Right forelimb (tissue), 1 donor: ENCODE results near the gene VPREB1.
"Not testable (repeated sequence)": the region's sequence is repeated elsewhere in the genome, so short reads cannot be mapped to it uniquely, and the experiment has no call there.

Experiments
- DNase-seq: peaks from one replicate; pipeline ENCODE4 v3.0.0-alpha.2; 2018

The VPREB1 gene

DNA sequence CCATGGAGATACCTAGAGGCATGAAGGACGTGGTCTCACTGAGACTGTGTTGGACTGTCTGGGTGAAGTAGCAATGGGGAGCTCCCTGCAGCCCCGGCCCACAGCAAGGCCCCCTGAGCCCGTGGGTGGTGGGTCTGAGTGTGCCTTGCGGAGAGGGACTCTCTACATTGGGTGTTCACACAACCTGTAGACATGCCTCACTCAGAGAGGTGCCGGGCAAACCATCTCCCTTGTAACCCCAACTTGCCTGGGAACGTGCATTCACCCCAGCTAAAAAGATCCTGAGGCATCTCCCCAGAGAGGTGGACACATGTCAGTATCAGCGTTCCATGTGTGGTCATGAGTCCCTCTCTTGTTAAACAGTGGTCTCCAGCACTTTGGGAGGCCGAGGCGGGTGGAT, 2.1 kb downstream of the VPREB1 start:
- DNase-seq: no peak

DNA sequence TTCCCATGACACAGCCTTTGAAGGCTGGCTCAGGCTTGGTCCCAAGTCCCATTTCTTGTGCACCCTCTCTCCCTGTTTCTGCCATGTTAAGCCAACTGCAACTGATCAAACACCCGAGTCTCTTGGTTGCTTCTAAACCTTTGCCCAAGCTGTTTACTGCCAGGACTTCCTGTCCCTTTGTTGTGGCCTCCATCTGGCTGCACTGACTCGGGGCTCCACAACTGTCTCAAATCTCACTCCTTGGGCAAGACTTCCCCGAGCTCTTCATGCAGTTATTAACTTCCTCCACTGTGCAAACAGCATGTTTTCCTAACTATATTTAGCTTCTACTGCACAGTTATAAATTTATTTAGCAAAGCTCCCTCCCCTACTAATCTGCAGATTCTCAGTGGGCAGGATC, 4.3 kb downstream of the VPREB1 start:
- no peak for DNase-seq

DNA sequence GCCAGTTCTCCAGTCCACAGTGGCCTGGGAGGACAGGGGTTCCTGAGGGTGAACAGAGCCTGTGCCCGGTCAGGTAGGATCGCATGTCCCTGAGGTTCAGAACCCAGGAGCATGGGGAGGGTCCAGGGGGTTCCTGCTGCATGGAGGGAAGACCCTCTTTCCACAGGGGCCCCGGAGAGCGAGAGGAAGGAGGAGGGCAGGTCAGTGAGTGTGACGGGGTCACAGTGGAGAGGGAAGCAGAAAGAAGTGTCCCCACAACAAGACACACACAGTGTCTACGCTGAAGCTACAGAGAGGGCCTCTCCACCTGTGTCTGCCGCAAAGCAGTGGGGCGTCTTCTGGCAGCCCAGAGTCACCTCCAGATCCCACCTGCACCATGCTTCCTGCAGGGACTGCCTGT, 6.1 kb downstream of the VPREB1 start:
- DNase-seq: not testable (repeated sequence)

DNA sequence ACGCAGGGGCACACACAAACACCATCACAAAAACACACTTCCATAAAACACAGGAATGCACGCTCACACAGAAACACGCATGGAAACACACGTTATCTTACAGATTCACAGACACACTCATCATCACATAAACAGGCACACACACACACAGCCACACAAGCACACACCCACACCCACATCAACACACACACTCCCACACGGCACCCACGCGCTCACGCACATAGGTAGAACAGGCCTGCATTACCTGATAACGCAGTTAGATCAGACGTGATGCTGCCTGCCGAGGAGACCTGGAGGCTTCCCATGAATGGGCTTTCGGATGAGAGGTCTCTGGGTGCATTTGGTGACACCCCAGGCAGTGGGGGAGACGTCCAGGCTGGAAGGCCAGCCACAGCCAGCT, 11.5 kb downstream of the VPREB1 start:
- DNase-seq: not testable (repeated sequence)

DNA sequence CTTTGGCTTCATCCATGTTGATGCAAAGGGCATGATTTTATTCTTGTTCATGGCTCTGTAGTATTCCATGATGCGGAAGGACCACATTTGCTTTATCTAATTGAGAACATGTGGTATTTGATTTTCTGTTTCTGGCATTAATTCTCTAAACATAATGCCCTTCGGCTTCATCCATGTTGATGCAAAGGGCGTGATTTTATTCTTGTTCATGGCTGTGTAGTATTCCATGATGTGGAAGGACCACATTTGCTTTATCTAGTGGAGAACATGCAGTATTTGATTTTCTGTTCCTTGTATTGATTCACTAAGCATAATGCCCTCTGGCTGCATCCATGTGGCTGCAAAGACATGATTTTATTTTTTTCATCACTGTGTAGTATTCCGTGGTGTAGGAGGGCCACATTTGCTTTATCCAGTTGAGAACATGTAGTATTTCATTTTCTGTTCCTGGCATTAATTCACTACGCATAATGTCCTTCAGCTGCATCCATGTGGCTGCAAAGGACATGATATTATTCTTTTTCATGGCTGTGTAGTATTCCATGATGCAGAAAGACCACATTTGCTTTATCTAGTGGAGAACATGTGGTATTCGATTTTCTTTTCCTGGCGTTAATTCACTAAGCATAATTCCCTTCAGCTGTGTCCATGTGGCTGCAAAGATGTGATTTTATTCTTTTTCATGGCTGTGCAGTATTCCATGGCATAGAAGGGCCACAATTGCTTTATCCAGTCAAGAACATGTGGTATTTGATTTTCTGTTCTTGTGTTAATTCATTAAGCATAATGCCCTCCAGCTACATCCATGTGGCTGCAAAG, 14.2 kb downstream of the VPREB1 start:
- not testable (repeated sequence) for DNase-seq

DNA sequence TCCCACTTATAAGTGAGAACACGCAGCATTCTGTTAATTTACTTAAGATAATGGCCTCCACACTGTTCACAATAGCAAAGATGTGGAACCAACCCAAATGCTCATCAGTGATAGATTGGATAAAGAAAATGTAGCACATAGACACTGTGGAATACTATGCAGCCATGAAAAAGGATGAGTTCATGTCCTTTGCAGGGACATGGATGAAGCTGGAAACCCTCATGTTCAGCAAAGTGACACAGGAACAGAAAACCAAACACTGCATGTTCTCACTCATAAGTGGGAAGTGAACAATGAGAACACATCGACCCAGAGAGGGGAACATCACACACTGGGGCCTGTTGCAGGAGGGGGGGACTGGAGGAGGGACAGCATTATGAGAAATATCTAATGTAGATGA, 15.6 kb downstream of the VPREB1 start:
- not testable (repeated sequence) for DNase-seq

DNA sequence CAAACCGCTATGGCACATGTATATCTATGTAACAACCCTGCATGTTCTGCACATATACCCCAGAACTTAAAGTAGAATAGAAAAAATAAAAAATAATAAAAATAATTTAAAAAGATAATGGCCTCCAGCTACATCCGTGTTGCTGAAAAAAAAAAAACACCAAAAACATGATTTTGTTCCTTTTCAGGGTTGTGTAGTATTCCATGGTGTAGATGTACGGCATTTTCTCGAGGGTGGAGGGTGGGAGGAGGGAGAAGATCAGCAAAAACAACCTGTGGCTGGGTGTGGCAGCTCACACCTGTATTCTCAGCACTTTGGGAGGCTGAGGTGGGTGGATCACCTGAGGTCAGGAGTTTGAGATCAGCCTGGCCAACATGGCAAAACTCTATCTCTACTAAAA, 16.0 kb downstream of the VPREB1 start:
- DNase-seq: not testable (repeated sequence)

DNA sequence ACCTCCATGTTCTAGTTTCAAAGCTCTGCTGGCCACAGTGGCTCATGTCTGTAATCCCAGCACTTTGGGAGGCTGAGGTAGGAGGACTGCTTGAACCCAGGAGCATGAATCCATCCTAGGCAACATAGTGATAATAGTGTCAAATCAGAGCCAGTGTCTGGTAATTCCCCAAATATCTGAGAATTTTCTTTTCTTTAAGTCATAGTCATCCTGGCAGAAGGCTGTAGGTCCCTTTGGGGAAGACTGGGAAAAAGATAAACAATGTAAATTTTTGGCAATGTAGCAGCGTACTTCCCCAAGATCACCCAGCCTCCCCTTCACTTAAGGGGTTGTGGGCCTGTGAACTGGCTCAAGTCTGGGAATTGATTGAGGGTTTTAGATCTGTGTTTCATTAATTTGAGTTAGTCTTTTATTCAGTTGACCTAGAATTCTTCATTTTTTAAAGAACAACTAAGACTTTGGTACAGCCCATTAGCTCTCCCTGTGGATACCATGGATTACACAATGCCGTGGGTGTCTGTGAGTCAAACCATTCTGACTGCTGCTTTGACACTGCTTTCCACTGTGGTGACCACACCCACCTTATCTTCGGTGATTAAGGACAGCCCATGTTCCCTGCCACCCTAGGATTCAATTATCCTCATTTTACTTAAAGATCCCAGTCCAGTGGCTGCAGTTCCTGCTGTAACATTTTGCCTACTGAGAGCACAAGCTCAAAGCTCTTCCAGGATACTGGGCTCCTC, 17.9 kb downstream of the VPREB1 start:
- DNase-seq: not testable (repeated sequence)

DNA sequence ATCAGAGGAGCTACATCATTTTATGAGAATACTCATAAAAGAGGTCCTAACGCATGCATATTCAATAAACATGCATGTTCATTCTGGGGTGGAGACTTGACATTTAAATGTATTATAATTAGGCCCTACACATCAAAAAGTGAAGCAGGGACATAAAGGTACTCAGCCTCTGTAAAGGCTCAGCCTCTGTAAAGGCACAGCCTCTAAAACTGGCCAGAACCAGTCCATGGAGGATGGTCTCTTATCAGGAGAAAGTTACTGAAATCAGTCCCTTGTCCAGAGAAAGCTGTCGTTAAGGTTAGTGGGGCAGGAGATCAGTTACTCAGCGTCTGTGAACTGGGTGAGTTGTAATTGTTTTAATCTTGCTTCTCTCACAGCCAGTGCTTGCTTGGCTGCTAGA, 19.2 kb downstream of the VPREB1 start:
- DNase-seq: not testable (repeated sequence)

DNA sequence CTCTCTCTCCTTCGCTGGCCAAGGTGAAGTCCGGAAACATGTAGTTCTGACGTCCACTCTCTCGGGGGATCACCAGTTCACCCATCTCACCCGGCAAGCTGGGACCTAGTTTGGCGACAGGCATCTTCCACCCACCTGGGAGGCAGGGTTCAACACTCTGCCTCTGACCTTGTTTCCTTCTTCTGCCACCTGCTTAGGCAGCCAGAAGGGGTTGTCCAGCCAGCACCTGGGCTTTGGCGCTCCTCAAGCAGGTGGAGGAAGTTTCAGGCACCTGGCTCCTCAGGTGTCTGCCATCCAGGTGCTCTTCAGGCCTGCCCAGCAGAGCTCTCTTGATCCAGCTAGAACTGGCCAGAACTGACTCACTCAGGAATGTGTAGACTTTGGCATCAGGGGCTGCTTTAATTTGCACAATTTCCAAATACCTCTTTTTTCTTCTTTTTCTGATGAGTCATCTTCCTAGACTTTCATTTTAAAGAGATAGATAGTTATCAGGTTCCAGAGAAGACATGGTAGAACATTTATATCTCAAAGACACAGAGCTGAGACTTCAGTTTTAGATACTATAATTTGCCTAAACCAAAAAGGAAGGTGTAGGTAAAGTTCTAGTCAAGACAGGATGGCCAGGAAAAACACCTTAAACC, 25.6 kb downstream of the VPREB1 start:
- DNase-seq: not testable (repeated sequence)

DNA sequence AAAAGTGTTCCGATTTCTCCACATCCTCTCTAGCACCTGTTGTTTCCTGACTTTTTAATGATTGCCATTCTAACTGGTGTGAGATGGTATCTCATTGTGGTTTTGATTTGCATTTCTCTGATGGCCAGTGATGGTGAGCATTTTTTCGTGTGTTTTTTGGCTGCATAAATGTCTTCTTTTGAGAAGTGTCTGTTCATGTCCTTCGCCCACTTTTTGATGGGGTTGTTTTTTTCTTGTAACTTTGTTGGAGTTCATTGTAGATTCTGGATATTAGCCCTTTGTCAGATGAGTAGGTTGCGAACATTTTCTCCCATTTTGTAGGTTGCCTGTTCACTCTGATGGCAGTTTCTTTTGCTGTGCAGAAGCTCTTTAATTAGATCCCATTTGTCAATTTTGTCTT, 32.8 kb downstream of the VPREB1 start:
- not testable (repeated sequence) for DNase-seq

DNA sequence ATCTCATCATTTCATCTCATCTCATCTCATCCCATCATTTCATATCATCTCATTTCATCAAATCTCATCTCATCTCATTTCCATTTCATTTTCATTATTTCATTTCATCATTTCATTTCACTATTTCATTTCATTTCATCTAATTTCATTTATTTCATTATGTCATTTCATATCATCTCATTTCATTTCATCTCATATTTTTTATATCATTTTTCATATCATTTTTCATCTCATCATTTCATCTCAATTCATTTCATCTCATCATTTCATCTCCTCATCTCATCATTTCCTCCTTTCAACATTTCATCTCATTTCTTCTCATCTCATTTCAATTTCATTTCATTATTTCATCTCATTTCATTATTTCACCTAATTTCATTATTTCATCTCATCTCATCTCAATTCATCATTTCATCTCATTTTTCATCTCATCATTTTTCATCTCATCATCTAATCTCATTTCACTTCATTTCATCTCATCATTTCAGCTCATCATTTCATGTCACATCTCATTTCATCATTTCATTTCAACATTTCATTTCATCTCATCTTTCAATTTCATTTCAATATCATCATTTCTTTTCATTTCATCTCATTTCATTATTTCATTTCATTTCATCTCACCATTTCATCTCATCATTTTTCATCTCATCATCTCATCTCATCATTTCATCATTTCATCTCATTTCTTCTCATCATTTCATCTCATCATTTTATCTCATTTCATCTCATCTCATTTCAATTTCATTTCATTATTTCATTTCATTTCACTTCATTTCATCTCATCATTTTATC, 40.6 kb downstream of the VPREB1 start:
- DNase-seq: not testable (repeated sequence)

DNA sequence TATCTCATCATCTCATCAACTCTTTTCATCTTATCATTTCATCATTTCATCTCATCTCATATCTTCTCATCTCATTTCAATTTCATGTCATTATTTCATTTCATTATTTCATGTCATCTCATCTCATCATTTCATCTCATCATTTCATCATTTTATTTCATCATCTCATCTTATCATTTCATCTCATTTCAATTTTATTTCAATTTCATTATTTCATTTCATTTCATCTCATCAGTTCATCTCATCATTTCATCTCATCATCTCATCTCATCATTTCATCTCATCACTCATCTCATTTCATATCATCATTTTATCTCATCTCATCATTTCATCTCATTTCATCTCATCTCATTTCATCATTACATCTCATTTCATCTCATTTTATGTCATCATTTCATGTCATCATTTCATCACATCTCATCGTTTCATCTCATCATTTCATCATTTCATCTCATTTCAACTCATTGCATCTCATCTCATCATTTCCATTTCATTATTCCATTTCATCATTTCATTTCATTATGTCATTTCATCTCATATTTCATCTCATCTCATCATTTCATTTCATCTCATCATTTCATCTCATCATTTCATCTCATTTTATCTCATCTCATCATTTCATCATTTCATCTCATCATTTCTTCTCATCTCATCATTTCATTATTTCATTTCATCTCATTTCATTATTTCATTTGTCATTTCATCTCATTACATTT, 42.0 kb downstream of the VPREB1 start:
- DNase-seq: not testable (repeated sequence)

DNA sequence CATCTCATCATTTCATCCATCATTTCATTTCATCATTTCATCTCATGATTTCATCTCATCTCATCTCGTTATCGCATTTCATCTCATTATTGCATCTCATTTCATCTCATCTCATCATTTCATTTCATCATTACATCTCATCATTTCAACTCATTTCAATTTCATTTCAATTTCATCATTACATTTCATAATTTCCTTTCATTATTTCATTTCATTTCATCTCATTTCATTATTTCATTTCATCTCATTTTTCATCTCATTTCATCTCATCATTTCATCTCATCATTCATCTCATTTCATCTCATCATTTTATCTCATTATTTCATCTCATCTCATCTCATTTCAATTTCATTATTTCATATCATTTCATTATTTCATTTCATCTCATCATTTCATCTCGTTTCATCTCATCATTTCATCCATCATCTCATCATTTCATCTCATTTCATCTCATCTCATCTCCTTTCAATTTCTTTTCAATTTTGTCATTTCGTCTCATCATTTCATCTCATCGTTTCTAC, 42.6 kb downstream of the VPREB1 start:
- DNase-seq: not testable (repeated sequence)

DNA sequence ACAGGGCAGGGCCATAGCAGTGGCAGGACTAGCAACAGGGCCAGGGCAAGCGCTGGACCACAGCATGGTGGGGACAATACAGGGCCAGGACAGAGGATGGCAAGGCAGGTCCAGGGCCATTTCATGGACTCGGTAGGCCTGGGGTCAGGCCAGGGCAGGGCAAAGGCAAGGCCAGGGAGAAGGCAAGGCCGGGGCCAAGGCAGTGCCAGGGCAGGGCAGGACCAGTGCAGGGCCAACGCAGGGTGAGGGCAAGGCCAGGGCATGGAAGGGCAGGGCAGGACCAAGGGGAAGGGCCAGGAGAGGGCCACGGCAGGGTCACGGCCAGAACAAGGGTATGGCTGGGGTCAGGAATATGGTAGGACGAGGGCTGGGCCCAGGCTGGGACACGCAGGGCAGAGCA, 45.1 kb downstream of the VPREB1 start:
- DNase-seq: not testable (repeated sequence)

DNA sequence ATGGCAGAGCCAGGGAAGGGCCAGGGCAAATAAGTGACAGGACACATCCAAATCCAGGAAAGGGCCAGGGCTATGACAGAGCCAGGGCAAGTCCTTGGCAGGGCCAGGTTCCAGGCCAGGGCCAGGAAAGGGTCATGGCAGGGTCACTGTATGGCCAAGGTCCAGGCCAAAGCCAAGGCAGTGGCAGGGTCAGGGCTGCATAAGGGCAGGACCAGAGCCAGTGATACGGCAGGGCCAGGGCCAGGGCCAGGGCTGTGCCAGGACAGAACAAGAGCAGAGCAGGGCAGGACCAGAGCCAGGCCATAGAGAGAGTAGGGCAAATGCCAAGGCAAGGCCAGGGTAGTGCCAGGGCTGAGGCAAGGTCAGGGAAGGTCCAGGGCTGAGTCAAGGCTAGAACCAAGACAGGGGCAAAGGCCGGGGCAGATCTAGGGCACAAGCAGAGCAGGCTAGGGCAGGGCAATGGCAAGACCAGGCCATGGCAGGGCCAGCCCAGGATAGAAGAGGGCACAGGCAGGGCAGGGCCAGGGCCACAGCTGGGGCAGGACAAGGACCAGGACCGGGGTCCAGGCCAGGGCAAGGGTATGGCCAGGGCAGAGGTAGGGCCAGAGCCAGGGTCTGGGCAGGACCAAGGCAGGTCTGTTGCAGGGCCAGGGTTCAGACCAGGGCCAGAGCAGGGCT, 46.7 kb downstream of the VPREB1 start:
- DNase-seq: not testable (repeated sequence)

DNA sequence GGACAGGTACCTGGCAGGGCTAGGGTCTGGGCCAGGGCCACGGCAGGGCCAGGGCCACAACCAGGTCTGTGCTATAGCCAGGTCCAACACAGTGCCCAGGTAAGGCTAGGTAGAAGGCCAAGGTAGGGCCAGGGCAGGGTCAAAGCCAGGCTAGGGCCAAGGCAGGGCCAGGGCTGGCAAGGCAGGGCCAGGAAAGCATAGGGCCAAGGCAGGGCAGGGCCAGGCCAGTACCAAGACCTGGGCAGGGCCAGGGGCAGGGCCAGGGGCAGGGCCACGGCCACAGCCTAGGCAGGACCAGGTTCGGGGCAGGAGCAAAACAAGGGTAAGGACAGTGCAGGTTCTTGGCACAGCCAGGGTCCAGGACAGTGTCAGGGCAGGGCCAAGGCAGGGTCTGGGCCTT, 48.1 kb downstream of the VPREB1 start:
- DNase-seq: not testable (repeated sequence)

DNA sequence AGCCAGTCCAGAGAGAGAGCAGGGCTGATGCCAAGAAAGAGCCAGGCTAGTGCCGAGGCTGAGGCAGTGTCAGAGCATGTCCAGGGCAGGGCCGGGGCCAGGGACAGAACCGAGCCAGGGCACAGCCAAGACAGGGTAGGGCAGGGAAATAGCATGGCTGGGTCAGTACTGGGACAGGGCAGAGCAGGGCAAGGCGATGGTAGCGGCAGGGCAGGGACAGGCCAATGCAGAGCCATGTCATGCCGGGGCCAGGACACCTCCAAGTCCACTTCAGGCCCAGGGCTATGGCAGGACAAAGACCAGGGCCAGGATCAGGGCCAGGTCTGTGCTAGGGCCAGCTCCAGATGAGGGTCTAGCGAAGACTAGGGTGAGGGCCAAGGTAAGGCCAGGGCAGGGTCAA, 48.9 kb downstream of the VPREB1 start:
- not testable (repeated sequence) for DNase-seq

DNA sequence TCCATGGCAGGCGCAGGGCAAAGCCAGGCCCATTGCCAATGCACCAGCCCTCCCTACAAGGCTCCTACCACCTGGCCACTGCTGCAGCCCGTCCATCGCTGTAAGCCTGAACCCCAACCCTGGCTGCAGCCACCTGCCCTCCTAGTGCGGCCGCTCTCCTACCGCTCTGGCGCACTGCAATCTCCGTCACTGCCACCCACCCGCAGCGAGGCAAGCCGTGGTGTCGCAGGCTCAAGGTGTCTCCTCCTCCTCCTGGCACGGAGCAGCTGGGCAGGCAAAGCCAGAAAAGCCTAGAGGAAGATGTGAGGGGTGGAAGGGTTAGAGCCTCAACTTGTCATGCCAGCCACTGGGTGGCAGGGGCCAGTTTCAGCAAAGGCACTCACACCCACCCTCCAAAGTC, 50.1 kb downstream of the VPREB1 start:
- not testable (repeated sequence) for DNase-seq
